HCT116 (cell line): ENCODE data around the gene RGS7. TPM values are rescaled to one million over a fixed set of nuclear protein-coding genes. Genes with fewer than 3 reads are reported as not detected.

ENCODE experiments used
- ATAC-seq: fragments of 200-7000 bp; cut with Tn5 transposase; 2 replicates; pipeline ENCODE4 v1.9.1; 2020; ENCODE audit warnings: mild to moderate bottlenecking, moderate library complexity
- BruUV-seq: library from RNA; stranded (reverse); fragments of 400-500 nt; replicated peaks from 2 replicates; lab custom pipeline; 2021; lab: Mats Ljungman, UMichigan
- CTCF ChIA-PET: fragments of 300-600 bp; sonication (Branson Sonifier 250); formaldehyde crosslinking; loops from one replicate; lab custom pipeline; 2021; ENCODE audit warnings: antibody characterized with exemption; lab: Charles Lee
- POLR2A ChIA-PET: fragments of 300-600, 350-600 bp; sonication (Branson Sonifier 250); formaldehyde crosslinking; loops from one replicate; lab custom pipeline; 2021; ENCODE audit warnings: antibody characterized with exemption; lab: Charles Lee
- RAD21 ChIA-PET, 2 experiments: fragments of 300-600 bp; sonication (Branson Sonifier 250); formaldehyde crosslinking; loops; one replicate each; lab custom pipeline; 2023; ENCODE audit warnings: low total read pairs in 2 of 2; ENCODE audit not compliant: uncharacterized antibody in 2 of 2, unreplicated experiment in 2 of 2, low non-redundant PET in 1 of 2; lab: Charles Lee
- DNase-seq: peaks from one replicate; pipeline ENCODE4 v3.0.0-alpha.2; 2010; ENCODE audit warnings: low read depth, low spot score
- H2AFZ ChIP-seq: fragments of 200-600 bp; shearing (Covaris generic), sonication (generic); 2 replicates; pipeline ENCODE4 v1.6.1; 2017; ENCODE audit warnings: low read depth, mixed run types, mixed read lengths, antibody characterized with exemption, low read length; ENCODE audit not compliant: poor library complexity, severe bottlenecking
- H3K27ac ChIP-seq: 2 replicates; pipeline ENCODE4 v1.5.1; 2012; ENCODE audit warnings: low read depth, low read length
- H3K27me3 ChIP-seq: fragments of 200-600 bp; sonication (generic); 2 replicates; pipeline ENCODE4 v1.6.1; 2016; ENCODE audit warnings: mixed run types, low read length, mixed read lengths; ENCODE audit not compliant: insufficient read depth
- H3K36me3 ChIP-seq, 2 experiments: fragments of 200-500 bp in 1 of 2; fragments of 200-600 bp in 1 of 2; sonication (Bioruptor generic) in 1 of 2; sonication (generic) in 1 of 2; 2 replicates each; pipeline versions ENCODE4 v1.5.1 to v1.6.1; 2014 to 2016; ENCODE audit warnings: low read length in 2 of 2, inconsistent platforms in 1 of 2, mixed read lengths in 1 of 2, mixed run types in 1 of 2; ENCODE audit not compliant: insufficient read depth in 2 of 2, control insufficient read depth in 1 of 2
- H3K4me1 ChIP-seq, 2 experiments: fragments of 200-600 bp in 1 of 2; sonication (generic) in 1 of 2; 2 replicates each; pipeline versions ENCODE4 v1.5.1 to v1.6.1; 2012 to 2017; ENCODE audit warnings: low read length in 2 of 2, inconsistent platforms in 1 of 2, mild to moderate bottlenecking in 1 of 2, mixed read lengths in 1 of 2, mixed run types in 1 of 2, moderate library complexity in 1 of 2; ENCODE audit not compliant: insufficient read depth in 2 of 2, control insufficient read depth in 1 of 2
- H3K4me2 ChIP-seq: fragments of 200-600 bp; sonication (generic); 2 replicates; pipeline ENCODE4 v1.6.1; 2017; ENCODE audit warnings: mixed run types, low read length, mixed read lengths
- H3K4me3 ChIP-seq, 2 experiments: fragments of 200-600 bp in 1 of 2; sonication (generic) in 1 of 2; replicated peaks in 1 of 2; 2 replicates each; pipeline ENCODE4 v1.5.1; 2011 to 2016; ENCODE audit warnings: low read length in 2 of 2, control low read depth in 1 of 2, low read depth in 1 of 2, mild to moderate bottlenecking in 1 of 2, mixed read lengths in 1 of 2, mixed run types in 1 of 2
- H3K79me2 ChIP-seq: fragments of 200-600 bp; sonication (generic); 2 replicates; pipeline ENCODE4 v1.6.1; 2017; ENCODE audit warnings: mild to moderate bottlenecking, mixed run types, low read length, moderate library complexity, mixed read lengths; ENCODE audit not compliant: insufficient read depth
- H3K9ac ChIP-seq: fragments of 200-600 bp; sonication (generic); 2 replicates; pipeline ENCODE4 v1.6.1; 2016; ENCODE audit warnings: low read length, mixed read lengths
- H3K9me2 ChIP-seq: fragments of 200-600 bp; sonication (generic), shearing (Covaris generic); 2 replicates; pipeline ENCODE4 v1.6.1; 2017; ENCODE audit warnings: mixed run types, mild to moderate bottlenecking, moderate library complexity; ENCODE audit not compliant: insufficient read depth
- H3K9me3 ChIP-seq, 2 experiments: fragments of 200-500 bp in 1 of 2; fragments of 200-600 bp in 1 of 2; sonication (Bioruptor generic) in 1 of 2; sonication (generic) in 1 of 2; 2 replicates each; pipeline ENCODE4 v1.6.1; 2014 to 2017; ENCODE audit warnings: low read length in 2 of 2, mixed read lengths in 2 of 2, inconsistent platforms in 1 of 2, low read depth in 1 of 2, mild to moderate bottlenecking in 1 of 2, mixed run types in 1 of 2, moderate library complexity in 1 of 2; ENCODE audit not compliant: control insufficient read depth in 1 of 2, insufficient read depth in 1 of 2
- H4K20me1 ChIP-seq: fragments of 200-600 bp; sonication (generic), shearing (Covaris generic); 2 replicates; pipeline ENCODE4 v1.6.1; 2017; ENCODE audit warnings: mixed run types, mild to moderate bottlenecking, moderate library complexity; ENCODE audit not compliant: insufficient read depth
- CBX3 ChIP-seq: IDR thresholded peaks from 2 replicates; pipeline ENCODE4 v1.6.1; 2012; ENCODE audit warnings: low read depth
- EGR1 ChIP-seq: IDR thresholded peaks from 2 replicates; pipeline ENCODE4 v1.6.1; 2012; ENCODE audit warnings: low read depth
- EZH2 ChIP-seq: fragments of 200-600 bp; sonication (generic); IDR thresholded peaks from 2 replicates; pipeline ENCODE4 v1.6.1; 2017; ENCODE audit warnings: antibody characterized with exemption, mixed run types
- EZH2phosphoT487 ChIP-seq: fragments of 200-600 bp; IDR thresholded peaks from 2 replicates; pipeline ENCODE4 v1.6.1; 2018; ENCODE audit warnings: antibody characterized with exemption, borderline replicate concordance
- FOSL1 ChIP-seq: IDR thresholded peaks from 2 replicates; pipeline ENCODE4 v1.6.1; 2012; ENCODE audit warnings: low read depth
- MAX ChIP-seq: IDR thresholded peaks from 2 replicates; pipeline ENCODE4 v1.6.1; 2012
- POLR2A ChIP-seq: IDR thresholded peaks from 2 replicates; pipeline ENCODE4 v1.7.0; 2011; ENCODE audit warnings: borderline replicate concordance; ENCODE audit not compliant: insufficient read depth, insufficient read length; ENCODE audit errors: extremely low read depth
- POLR2AphosphoS5 ChIP-seq: IDR thresholded peaks from 2 replicates; pipeline ENCODE4 v1.6.1; 2011; ENCODE audit warnings: mild to moderate bottlenecking, low read depth, low read length, moderate library complexity
- RAD21 ChIP-seq: IDR thresholded peaks from 2 replicates; pipeline ENCODE4 v1.6.1; 2012; ENCODE audit warnings: low read depth, mild to moderate bottlenecking
- SP1 ChIP-seq: IDR thresholded peaks from 2 replicates; pipeline ENCODE4 v1.6.1; 2012; ENCODE audit warnings: low read depth
- SRF ChIP-seq: IDR thresholded peaks from 2 replicates; pipeline ENCODE4 v1.6.1; 2012; ENCODE audit warnings: low read depth
- YY1 ChIP-seq: IDR thresholded peaks from 2 replicates; pipeline ENCODE4 v1.6.1; 2011; ENCODE audit warnings: low read length, low read depth, moderate library complexity, mild to moderate bottlenecking; ENCODE audit not compliant: insufficient replicate concordance; ENCODE audit errors: extremely low read depth
- ZFX ChIP-seq: fragments of 450-650 bp; IDR thresholded peaks from 2 replicates; pipeline ENCODE4 v1.6.1; 2017
- intact Hi-C: fragments of 100-400 bp; cut with micrococcal nuclease; formaldehyde crosslinking; loops from 2 replicates; pipeline ENCODE4 v1.10.0; 2022
- total RNA-seq: library from RNA; stranded (reverse); gene quantifications from one replicate; pipeline ENCODE4 v1.2.1, GENCODE V29; 2021; ENCODE audit not compliant: unreplicated experiment
- TF ChIP-seq, protein P1 (sequence below): IDR thresholded peaks from 2 replicates; pipeline ENCODE4 v1.6.1; 2012; ENCODE audit warnings: low read depth
- TF ChIP-seq, protein P2 (sequence below), 3 experiments: fragments of 200-600 bp in 1 of 3; sonication (generic) in 1 of 3; IDR thresholded peaks in 2 of 3; conservative IDR thresholded peaks in 1 of 3; 2 replicates each; pipeline ENCODE4 v1.5.1; 2012 to 2017; ENCODE audit warnings: low read depth in 2 of 3, low read length in 2 of 3, antibody characterized with exemption in 1 of 3, borderline replicate concordance in 1 of 3, control low read depth in 1 of 3, mild to moderate bottlenecking in 1 of 3, mixed read lengths in 1 of 3, mixed run types in 1 of 3, moderate library complexity in 1 of 3; ENCODE audit not compliant: insufficient read depth in 1 of 3

RGS7 gene
- total RNA-seq, 1 experiment from 2014 or later: not detected

DNA sequence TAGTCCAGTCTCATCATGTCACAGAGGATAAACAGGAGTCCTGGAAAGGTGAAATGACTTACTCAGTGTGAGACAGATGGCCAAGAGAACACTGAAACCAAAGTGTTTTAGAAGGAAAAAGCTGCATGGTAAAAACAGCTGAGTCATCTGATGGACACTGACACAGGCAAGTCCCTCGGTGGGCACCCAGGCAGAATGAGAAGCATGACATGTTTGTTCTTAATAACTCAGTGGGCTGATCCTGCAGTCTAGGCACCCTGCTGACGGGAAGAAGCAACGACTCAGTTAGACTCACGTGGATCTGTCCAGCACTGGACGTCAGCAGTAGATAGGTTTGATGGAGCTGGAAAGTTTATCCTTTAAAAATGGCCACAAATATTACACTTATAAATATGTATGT is 116.9 kb downstream of the RGS7 start:
- no peak for TF ChIP-seq RAD21
- TF ChIP-seq POLR2AphosphoS5: no peak
- TF ChIP-seq EGR1: no peak
- TF ChIP-seq CBX3: no peak
- TF ChIP-seq FOSL1: no peak
- TF ChIP-seq EZH2: no peak
- TF ChIP-seq SP1: no peak
- TF ChIP-seq ZFX: no peak
- no peak for TF ChIP-seq MAX
- no peak for TF ChIP-seq YY1
- TF ChIP-seq, protein P1, sequence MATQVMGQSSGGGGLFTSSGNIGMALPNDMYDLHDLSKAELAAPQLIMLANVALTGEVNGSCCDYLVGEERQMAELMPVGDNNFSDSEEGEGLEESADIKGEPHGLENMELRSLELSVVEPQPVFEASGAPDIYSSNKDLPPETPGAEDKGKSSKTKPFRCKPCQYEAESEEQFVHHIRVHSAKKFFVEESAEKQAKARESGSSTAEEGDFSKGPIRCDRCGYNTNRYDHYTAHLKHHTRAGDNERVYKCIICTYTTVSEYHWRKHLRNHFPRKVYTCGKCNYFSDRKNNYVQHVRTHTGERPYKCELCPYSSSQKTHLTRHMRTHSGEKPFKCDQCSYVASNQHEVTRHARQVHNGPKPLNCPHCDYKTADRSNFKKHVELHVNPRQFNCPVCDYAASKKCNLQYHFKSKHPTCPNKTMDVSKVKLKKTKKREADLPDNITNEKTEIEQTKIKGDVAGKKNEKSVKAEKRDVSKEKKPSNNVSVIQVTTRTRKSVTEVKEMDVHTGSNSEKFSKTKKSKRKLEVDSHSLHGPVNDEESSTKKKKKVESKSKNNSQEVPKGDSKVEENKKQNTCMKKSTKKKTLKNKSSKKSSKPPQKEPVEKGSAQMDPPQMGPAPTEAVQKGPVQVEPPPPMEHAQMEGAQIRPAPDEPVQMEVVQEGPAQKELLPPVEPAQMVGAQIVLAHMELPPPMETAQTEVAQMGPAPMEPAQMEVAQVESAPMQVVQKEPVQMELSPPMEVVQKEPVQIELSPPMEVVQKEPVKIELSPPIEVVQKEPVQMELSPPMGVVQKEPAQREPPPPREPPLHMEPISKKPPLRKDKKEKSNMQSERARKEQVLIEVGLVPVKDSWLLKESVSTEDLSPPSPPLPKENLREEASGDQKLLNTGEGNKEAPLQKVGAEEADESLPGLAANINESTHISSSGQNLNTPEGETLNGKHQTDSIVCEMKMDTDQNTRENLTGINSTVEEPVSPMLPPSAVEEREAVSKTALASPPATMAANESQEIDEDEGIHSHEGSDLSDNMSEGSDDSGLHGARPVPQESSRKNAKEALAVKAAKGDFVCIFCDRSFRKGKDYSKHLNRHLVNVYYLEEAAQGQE: no peak
- TF ChIP-seq, protein P2, sequence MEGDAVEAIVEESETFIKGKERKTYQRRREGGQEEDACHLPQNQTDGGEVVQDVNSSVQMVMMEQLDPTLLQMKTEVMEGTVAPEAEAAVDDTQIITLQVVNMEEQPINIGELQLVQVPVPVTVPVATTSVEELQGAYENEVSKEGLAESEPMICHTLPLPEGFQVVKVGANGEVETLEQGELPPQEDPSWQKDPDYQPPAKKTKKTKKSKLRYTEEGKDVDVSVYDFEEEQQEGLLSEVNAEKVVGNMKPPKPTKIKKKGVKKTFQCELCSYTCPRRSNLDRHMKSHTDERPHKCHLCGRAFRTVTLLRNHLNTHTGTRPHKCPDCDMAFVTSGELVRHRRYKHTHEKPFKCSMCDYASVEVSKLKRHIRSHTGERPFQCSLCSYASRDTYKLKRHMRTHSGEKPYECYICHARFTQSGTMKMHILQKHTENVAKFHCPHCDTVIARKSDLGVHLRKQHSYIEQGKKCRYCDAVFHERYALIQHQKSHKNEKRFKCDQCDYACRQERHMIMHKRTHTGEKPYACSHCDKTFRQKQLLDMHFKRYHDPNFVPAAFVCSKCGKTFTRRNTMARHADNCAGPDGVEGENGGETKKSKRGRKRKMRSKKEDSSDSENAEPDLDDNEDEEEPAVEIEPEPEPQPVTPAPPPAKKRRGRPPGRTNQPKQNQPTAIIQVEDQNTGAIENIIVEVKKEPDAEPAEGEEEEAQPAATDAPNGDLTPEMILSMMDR (IDR thresholded peaks at IDR 0.05 in 2 of 3, conservative IDR thresholded peaks at IDR 0.05 in 1 of 3; ENCODE audit: borderline replicate concordance in 1 of 3, insufficient read depth in 1 of 3, low read depth in 2 of 3, low read length in 2 of 3): no peak
- TF ChIP-seq SRF: no peak
- TF ChIP-seq EZH2phosphoT487: no peak
- no peak for TF ChIP-seq POLR2A
- Histone ChIP-seq H3K4me3 (no peak overlapping the region), H4K20me1 (no peaks in the 10 kb centered on the region), H3K9me2 (no peaks in the 10 kb centered on the region), H3K9ac (no peak overlapping the region), H3K27ac (no peak overlapping the region), H3K36me3 (no peaks in the 10 kb centered on the region), H3K4me1 (no peaks in the 10 kb centered on the region), H2AFZ (no peak overlapping the region), H3K4me2 (no peak overlapping the region), H3K27me3 (no peaks in the 10 kb centered on the region), H3K79me2 (no peaks in the 10 kb centered on the region), H3K9me3 (peaks cover 0 to 6% of the 10 kb centered on the region in 2 experiments; a peak in 1 of 4 replicates)
- BruUV-seq: no TSS peak
- ChIA-PET RAD21 (no interaction called here), POLR2A (no interaction called here), CTCF (no interaction called here)
- intact Hi-C loops: no loop called here
- DNase-seq (no peak), ATAC-seq (no peak)
